ENCODE results near the gene PRND. TPM values are rescaled to one million over a fixed set of nuclear protein-coding genes. Genes with fewer than 3 reads are reported as not detected.

The PRND gene
- total and polyA plus RNA-seq, 2 experiments from 2014 or later, result 0.10 TPM; not detected in 1

- Histone ChIP-seq H3K4me1 (ENCODE audit: insufficient read depth) (peaks cover 16% of the 10 kb centered on the region), H3K27ac (ENCODE audit: low read depth) (no peak overlapping the region), H3F3A (replicated peaks; ENCODE audit: low read depth) (peaks cover 5% of the 10 kb centered on the region; the same call in 1 of the 2 replicates), H4K20me1 (replicated peaks; ENCODE audit: insufficient read depth) (no peaks in the 10 kb centered on the region), H2AFZ (no peak overlapping the region), H3K36me3 (ENCODE audit: insufficient read depth) (no peaks in the 10 kb centered on the region), H3K79me2 (replicated peaks; ENCODE audit: insufficient read depth) (peaks cover 16% of the 10 kb centered on the region), H3K9me2 (ENCODE audit: insufficient read depth) (no peaks in the 10 kb centered on the region), H3K4me2 (no peak overlapping the region), H3K27me3 (ENCODE audit: insufficient read depth) (peaks cover 9% of the 10 kb centered on the region), H3K4me3 (no peak overlapping the region)
- ATAC-seq (no peak), DNase-seq (ENCODE audit: low spot score) (no peak)
- TF ChIP-seq, protein P1, sequence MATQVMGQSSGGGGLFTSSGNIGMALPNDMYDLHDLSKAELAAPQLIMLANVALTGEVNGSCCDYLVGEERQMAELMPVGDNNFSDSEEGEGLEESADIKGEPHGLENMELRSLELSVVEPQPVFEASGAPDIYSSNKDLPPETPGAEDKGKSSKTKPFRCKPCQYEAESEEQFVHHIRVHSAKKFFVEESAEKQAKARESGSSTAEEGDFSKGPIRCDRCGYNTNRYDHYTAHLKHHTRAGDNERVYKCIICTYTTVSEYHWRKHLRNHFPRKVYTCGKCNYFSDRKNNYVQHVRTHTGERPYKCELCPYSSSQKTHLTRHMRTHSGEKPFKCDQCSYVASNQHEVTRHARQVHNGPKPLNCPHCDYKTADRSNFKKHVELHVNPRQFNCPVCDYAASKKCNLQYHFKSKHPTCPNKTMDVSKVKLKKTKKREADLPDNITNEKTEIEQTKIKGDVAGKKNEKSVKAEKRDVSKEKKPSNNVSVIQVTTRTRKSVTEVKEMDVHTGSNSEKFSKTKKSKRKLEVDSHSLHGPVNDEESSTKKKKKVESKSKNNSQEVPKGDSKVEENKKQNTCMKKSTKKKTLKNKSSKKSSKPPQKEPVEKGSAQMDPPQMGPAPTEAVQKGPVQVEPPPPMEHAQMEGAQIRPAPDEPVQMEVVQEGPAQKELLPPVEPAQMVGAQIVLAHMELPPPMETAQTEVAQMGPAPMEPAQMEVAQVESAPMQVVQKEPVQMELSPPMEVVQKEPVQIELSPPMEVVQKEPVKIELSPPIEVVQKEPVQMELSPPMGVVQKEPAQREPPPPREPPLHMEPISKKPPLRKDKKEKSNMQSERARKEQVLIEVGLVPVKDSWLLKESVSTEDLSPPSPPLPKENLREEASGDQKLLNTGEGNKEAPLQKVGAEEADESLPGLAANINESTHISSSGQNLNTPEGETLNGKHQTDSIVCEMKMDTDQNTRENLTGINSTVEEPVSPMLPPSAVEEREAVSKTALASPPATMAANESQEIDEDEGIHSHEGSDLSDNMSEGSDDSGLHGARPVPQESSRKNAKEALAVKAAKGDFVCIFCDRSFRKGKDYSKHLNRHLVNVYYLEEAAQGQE (IDR thresholded peaks at IDR 0.05; ENCODE audit: unreplicated experiment), result no peak
- TF ChIP-seq POLR2AphosphoS5 (IDR thresholded peaks at IDR 0.05; ENCODE audit: low read depth), result no peak
- TF ChIP-seq EZH2 (IDR thresholded peaks at IDR 0.05; ENCODE audit: low read depth, unreplicated experiment), result no peak
- TF ChIP-seq, protein P2, sequence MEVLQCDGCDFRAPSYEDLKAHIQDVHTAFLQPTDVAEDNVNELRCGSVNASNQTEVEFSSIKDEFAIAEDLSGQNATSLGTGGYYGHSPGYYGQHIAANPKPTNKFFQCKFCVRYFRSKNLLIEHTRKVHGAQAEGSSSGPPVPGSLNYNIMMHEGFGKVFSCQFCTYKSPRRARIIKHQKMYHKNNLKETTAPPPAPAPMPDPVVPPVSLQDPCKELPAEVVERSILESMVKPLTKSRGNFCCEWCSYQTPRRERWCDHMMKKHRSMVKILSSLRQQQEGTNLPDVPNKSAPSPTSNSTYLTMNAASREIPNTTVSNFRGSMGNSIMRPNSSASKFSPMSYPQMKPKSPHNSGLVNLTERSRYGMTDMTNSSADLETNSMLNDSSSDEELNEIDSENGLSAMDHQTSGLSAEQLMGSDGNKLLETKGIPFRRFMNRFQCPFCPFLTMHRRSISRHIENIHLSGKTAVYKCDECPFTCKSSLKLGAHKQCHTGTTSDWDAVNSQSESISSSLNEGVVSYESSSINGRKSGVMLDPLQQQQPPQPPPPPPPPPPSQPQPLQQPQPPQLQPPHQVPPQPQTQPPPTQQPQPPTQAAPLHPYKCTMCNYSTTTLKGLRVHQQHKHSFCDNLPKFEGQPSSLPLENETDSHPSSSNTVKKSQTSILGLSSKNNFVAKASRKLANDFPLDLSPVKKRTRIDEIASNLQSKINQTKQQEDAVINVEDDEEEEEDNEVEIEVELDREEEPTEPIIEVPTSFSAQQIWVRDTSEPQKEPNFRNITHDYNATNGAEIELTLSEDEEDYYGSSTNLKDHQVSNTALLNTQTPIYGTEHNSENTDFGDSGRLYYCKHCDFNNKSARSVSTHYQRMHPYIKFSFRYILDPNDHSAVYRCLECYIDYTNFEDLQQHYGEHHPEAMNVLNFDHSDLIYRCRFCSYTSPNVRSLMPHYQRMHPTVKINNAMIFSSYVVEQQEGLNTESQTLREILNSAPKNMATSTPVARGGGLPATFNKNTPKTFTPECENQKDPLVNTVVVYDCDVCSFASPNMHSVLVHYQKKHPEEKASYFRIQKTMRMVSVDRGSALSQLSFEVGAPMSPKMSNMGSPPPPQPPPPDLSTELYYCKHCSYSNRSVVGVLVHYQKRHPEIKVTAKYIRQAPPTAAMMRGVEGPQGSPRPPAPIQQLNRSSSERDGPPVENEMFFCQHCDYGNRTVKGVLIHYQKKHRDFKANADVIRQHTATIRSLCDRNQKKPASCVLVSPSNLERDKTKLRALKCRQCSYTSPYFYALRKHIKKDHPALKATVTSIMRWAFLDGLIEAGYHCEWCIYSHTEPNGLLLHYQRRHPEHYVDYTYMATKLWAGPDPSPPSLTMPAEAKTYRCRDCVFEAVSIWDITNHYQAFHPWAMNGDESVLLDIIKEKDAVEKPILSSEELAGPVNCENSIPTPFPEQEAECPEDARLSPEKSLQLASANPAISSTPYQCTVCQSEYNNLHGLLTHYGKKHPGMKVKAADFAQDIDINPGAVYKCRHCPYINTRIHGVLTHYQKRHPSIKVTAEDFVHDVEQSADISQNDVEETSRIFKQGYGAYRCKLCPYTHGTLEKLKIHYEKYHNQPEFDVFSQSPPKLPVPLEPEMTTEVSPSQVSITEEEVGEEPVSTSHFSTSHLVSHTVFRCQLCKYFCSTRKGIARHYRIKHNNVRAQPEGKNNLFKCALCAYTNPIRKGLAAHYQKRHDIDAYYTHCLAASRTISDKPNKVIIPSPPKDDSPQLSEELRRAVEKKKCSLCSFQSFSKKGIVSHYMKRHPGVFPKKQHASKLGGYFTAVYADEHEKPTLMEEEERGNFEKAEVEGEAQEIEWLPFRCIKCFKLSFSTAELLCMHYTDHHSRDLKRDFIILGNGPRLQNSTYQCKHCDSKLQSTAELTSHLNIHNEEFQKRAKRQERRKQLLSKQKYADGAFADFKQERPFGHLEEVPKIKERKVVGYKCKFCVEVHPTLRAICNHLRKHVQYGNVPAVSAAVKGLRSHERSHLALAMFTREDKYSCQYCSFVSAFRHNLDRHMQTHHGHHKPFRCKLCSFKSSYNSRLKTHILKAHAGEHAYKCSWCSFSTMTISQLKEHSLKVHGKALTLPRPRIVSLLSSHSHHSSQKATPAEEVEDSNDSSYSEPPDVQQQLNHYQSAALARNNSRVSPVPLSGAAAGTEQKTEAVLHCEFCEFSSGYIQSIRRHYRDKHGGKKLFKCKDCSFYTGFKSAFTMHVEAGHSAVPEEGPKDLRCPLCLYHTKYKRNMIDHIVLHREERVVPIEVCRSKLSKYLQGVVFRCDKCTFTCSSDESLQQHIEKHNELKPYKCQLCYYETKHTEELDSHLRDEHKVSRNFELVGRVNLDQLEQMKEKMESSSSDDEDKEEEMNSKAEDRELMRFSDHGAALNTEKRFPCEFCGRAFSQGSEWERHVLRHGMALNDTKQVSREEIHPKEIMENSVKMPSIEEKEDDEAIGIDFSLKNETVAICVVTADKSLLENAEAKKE (CRISPR knock-in tag; IDR thresholded peaks at IDR 0.05), result no peak
- TF ChIP-seq NANOG (IDR thresholded peaks at IDR 0.05; ENCODE audit: borderline replicate concordance), result no peak
- no peak for TF ChIP-seq JUNB (IDR thresholded peaks at IDR 0.05; ENCODE audit: unreplicated experiment)
- TF ChIP-seq, protein P3, sequence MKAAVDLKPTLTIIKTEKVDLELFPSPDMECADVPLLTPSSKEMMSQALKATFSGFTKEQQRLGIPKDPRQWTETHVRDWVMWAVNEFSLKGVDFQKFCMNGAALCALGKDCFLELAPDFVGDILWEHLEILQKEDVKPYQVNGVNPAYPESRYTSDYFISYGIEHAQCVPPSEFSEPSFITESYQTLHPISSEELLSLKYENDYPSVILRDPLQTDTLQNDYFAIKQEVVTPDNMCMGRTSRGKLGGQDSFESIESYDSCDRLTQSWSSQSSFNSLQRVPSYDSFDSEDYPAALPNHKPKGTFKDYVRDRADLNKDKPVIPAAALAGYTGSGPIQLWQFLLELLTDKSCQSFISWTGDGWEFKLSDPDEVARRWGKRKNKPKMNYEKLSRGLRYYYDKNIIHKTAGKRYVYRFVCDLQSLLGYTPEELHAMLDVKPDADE (IDR thresholded peaks at IDR 0.05), result no peak
- TF ChIP-seq, protein P4, sequence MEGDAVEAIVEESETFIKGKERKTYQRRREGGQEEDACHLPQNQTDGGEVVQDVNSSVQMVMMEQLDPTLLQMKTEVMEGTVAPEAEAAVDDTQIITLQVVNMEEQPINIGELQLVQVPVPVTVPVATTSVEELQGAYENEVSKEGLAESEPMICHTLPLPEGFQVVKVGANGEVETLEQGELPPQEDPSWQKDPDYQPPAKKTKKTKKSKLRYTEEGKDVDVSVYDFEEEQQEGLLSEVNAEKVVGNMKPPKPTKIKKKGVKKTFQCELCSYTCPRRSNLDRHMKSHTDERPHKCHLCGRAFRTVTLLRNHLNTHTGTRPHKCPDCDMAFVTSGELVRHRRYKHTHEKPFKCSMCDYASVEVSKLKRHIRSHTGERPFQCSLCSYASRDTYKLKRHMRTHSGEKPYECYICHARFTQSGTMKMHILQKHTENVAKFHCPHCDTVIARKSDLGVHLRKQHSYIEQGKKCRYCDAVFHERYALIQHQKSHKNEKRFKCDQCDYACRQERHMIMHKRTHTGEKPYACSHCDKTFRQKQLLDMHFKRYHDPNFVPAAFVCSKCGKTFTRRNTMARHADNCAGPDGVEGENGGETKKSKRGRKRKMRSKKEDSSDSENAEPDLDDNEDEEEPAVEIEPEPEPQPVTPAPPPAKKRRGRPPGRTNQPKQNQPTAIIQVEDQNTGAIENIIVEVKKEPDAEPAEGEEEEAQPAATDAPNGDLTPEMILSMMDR (conservative IDR thresholded peaks at IDR 0.05; ENCODE audit: low read depth in 2 of 2), result no peak
- Mint-ChIP-seq H3K4me1 (peaks cover 32% of the 10 kb centered on the region), H3K9me3 (no peaks in the 10 kb centered on the region), H3K4me3 (no peak overlapping the region), H3K27me3 (ENCODE audit: insufficient read depth, low read depth, poor library complexity) (peaks cover 19% of the 10 kb centered on the region), H3K36me3 (ENCODE audit: low read depth) (no peaks in the 10 kb centered on the region; the same call in 2 of the 3 replicates), H3K27ac (0 out of 2 replicates have a peak overlapping the region, but pooled peaks have one; percentile 7)
Observed at GRCh38 chr20:4689220-4689619, 32.5 kb upstream of the PRND start.
